Cerebellar cortex (tissue), 1 donor: ENCODE data around the gene C1QTNF7.

Experiments
- DNase-seq: peaks from one replicate; pipeline ENCODE4 v3.0.0-alpha.2; 2015; ENCODE audit warnings: low spot score

C1QTNF7 gene

GRCh38 chr4:15458616-15459015 lies 30.8 kb downstream of the C1QTNF7 start:
- DNase-seq, result no peak

GRCh38 chr4:15459706-15460105 lies 31.9 kb downstream of the C1QTNF7 start:
- DNase-seq, result no peak

GRCh38 chr4:15466596-15466995 lies 38.8 kb downstream of the C1QTNF7 start:
- DNase-seq, result no peak

- peak; percentile 84 for DNase-seq
These were observed 41.7 kb downstream of the C1QTNF7 start, which contains the start of gene CC2D2A for GRCh38 chr4:15469402-15470127. Gene CC2D2A (plus strand): TSS chr4:15469882. CDS start chr4:15475933, 6,051 bp downstream.

GRCh38 chr4:15470128-15470475 lies 42.3 kb downstream of the C1QTNF7 start:
- DNase-seq, result no peak

GRCh38 chr4:15476396-15476795 lies 48.6 kb downstream of the C1QTNF7 start:
- DNase-seq, result no peak

- DNase-seq, result no peak
These were observed 50.9 kb downstream of the C1QTNF7 start for GRCh38 chr4:15478724-15479088.

- DNase-seq, result peak; percentile 96
These were observed 51.5 kb downstream of the C1QTNF7 start for GRCh38 chr4:15479089-15479912.

GRCh38 chr4:15479913-15480185 lies 52.0 kb downstream of the C1QTNF7 start:
- DNase-seq, result no peak

- no peak for DNase-seq
These were observed 54.3 kb downstream of the C1QTNF7 start for GRCh38 chr4:15481961-15482745.

- DNase-seq, result no peak
These were observed 55.0 kb downstream of the C1QTNF7 start for GRCh38 chr4:15482842-15483241.

GRCh38 chr4:15488136-15488535 lies 60.3 kb downstream of the C1QTNF7 start:
- DNase-seq, result no peak

- no peak for DNase-seq
These were observed 61.0 kb downstream of the C1QTNF7 start for GRCh38 chr4:15488658-15489470.

- DNase-seq, result no peak
These were observed 61.7 kb downstream of the C1QTNF7 start for GRCh38 chr4:15489551-15489950.

GRCh38 chr4:15493411-15493810 lies 65.6 kb downstream of the C1QTNF7 start:
- no peak for DNase-seq

GRCh38 chr4:15495621-15496020 lies 67.8 kb downstream of the C1QTNF7 start:
- DNase-seq, result no peak
